ENCODE results near the gene CHN2.

The CHN2 gene

DNA sequence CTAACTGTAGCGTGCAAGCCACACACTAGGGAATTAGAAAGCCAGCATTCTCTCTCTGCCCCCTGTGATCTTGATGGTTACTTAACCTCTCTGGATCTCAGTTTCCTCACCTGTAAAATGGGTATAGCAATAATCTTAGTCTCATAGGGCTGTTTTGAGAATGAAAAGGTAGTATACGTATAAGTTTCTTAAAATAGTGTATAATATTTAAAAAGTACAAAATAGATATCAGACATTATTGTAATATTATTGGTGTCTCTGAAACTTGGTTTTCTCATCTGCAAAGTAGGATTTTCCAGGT is 80.4 kb downstream of the CHN2 start:
- DNase-seq (ENCODE audit: extremely low spot score), result no peak
- TF ChIP-seq, protein P1, sequence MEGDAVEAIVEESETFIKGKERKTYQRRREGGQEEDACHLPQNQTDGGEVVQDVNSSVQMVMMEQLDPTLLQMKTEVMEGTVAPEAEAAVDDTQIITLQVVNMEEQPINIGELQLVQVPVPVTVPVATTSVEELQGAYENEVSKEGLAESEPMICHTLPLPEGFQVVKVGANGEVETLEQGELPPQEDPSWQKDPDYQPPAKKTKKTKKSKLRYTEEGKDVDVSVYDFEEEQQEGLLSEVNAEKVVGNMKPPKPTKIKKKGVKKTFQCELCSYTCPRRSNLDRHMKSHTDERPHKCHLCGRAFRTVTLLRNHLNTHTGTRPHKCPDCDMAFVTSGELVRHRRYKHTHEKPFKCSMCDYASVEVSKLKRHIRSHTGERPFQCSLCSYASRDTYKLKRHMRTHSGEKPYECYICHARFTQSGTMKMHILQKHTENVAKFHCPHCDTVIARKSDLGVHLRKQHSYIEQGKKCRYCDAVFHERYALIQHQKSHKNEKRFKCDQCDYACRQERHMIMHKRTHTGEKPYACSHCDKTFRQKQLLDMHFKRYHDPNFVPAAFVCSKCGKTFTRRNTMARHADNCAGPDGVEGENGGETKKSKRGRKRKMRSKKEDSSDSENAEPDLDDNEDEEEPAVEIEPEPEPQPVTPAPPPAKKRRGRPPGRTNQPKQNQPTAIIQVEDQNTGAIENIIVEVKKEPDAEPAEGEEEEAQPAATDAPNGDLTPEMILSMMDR (IDR thresholded peaks at IDR 0.05; ENCODE audit: control extremely low read depth, extremely low read depth, low read depth, missing control alignments), result no peak
- CTCF ChIA-PET, result no interaction called here
- POLR2A ChIA-PET, result no interaction called here

DNA sequence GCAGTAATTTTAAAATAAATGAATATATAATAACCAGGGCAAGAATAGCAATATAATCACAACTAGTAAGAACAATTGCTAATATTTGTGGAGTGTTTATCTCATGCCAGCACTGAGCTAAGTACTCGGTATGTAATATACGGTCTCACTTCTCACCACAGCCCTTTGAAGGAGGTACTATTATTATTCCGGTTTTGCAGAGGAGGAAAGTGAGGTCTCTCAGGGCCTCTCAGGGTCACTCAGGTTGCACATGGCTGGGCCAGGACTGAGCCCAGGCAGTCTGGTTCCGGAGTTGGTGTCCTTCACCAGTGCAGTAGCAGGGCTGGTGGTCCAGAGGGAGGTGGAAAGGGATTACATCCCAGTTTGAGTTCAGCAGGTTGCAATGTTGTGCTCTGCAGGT is 80.9 kb downstream of the CHN2 start:
- ChIA-PET POLR2A (no interaction called here), CTCF (no interaction called here)
- TF ChIP-seq, protein P1 (IDR thresholded peaks at IDR 0.05; ENCODE audit: control extremely low read depth, extremely low read depth, low read depth, missing control alignments), result no peak
- DNase-seq (ENCODE audit: extremely low spot score), result no peak

DNA sequence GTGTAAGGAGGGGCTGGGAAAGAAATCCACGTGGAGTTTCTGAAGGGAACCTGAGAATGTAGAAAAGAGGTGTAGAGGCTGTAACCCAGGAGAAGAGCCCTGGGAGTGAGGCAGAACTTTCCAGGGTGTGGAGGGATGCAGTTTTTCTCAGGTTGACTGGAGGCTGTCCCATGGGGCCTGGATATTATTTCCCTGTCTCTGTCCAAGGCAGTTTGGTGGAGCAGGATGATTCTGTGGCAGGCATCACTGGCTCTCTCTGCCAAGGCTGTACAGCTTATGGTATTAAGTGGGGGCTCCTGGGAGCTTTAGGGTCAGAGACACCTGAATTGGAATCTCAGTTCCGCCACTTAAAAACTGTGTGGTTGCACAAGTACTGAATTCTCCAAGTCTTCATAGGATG is 81.6 kb downstream of the CHN2 start:
- TF ChIP-seq, protein P1 (IDR thresholded peaks at IDR 0.05; ENCODE audit: control extremely low read depth, extremely low read depth, low read depth, missing control alignments), result no peak
- POLR2A ChIA-PET, result no interaction called here
- no peak for DNase-seq (ENCODE audit: extremely low spot score)
- CTCF ChIA-PET, result interaction anchor here (1.2 to 1.9 kb wide), 2 partner anchors 9 to 26 kb away, joined by 3 to 4 read pairs; no protein-coding TSS in a partner anchor

DNA sequence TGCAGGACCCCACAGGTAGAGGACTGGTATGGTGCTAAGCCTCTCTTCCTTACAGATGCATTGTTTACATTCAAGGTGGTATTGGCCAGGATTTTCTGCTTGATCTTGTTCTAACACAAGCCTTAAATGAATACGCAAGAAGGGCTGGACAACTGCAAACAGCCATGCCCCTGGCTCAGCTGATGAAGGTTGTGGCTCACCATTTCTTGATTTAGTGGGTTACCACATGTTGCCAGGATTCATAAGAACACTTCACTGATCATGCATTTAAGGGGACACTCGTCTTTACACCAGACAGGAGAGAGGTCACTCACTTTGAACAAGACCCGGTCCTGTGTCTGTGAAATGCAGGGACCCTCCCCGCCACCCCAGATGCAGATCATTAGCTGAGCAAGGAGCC is 82.2 kb downstream of the CHN2 start:
- TF ChIP-seq, protein P1 (IDR thresholded peaks at IDR 0.05; ENCODE audit: control extremely low read depth, extremely low read depth, low read depth, missing control alignments), result no peak
- POLR2A ChIA-PET, result no interaction called here
- CTCF ChIA-PET, result interaction anchor here (1.2 to 1.9 kb wide), 2 partner anchors 9 to 27 kb away, joined by 3 to 4 read pairs; no protein-coding TSS in a partner anchor
- DNase-seq (ENCODE audit: extremely low spot score), result no peak

DNA sequence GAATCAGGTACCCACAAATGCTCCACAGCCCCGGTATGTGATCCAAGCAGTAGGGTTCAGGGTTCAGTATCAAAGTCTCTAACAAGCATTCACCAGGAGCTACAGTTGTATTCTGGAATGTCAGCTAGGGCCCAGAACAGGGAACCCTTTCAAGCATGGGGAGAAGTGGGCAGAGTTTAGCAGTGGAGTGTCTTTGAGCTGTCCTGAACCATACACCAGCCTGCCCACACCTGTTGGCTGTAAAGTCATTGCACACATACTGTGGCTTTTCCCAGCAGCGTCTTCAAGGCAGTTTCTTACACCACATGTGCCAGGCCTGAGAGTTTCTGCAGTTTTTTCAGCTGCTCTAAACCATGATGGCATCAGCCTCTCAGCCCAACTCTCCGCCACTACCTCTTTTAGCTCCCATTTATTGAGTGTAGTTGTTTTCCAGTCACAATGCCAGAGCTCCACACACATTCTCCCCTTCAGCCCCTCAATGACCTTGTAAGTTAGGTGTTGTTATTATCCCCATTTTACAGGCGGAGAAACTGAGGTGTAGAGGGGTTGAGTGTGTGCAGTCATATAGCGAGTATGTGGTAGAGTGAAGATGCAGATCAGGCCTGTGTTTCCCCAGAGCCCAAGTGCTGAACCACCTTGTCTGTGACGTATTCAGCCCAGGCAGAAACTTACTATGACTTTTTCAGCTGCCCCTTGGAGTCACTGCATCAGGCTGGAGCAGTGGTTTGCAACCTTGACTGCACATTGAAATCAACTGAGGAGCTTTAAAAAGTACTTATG is 83.1 kb downstream of the CHN2 start:
- CTCF ChIA-PET, result interaction anchor here (1.3 to 1.9 kb wide), 2 partner anchors 10 to 1216 kb away, joined by 3 to 4 read pairs; no protein-coding TSS in a partner anchor
- TF ChIP-seq, protein P1 (IDR thresholded peaks at IDR 0.05; ENCODE audit: control extremely low read depth, extremely low read depth, low read depth, missing control alignments), result no peak
- POLR2A ChIA-PET, result no interaction called here
- DNase-seq (ENCODE audit: extremely low spot score), result no peak

DNA sequence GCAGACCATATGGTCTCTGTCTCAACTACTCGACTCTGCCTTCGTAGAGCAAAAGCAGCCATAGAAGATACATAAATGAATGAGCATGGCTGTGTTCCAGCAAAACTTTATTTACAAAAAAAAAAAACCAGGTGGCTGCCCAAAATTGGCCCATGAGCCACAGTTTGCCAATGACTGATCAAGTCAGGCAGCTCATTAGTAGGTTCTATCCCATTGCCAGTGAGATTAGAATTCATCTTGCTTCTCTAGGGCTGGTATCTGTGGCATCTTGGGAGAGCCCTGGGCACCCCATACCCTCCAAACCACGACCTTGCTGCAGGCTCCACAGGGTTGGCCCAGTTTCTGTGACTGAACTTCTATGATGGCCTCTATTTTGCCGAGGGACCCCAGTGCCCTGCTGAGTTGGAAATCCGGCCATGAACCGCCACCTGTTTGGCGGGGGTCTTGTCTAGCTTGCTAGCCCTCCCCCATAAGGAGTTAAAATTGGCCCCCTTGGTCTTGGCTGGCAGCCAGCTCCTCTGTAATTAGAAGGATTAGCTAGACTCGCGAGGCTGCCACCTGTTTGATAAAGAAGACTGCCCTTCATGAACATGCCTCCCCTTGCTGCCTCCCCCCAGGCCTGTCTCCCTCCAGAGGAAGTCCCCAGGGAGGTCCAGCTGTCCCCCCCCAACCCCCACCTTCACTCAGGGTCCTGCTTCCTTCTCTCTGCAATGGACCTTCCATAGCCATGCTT is 83.9 kb downstream of the CHN2 start:
- TF ChIP-seq, protein P1 (IDR thresholded peaks at IDR 0.05; ENCODE audit: control extremely low read depth, extremely low read depth, low read depth, missing control alignments), result no peak
- CTCF ChIA-PET, result interaction anchor here (1.3 kb wide), 1 partner anchor 1217 kb away, joined by 3 read pairs; no protein-coding TSS in a partner anchor
- no peak for DNase-seq (ENCODE audit: extremely low spot score)
- POLR2A ChIA-PET, result no interaction called here

Measured in GM10248 (cell line).